GM19468 (cell line): Measurements from ENCODE around the gene ALG6.

Experiments
- ATAC-seq: cut with Tn5 transposase; IDR thresholded peaks from one replicate; pipeline ENCODE4 v1.9.1; 2021; ENCODE audit warnings: mild to moderate bottlenecking, moderate library complexity, moderate number of reproducible peaks; ENCODE audit not compliant: unreplicated experiment; ENCODE audit errors: extremely low read depth

The ALG6 gene

DNA sequence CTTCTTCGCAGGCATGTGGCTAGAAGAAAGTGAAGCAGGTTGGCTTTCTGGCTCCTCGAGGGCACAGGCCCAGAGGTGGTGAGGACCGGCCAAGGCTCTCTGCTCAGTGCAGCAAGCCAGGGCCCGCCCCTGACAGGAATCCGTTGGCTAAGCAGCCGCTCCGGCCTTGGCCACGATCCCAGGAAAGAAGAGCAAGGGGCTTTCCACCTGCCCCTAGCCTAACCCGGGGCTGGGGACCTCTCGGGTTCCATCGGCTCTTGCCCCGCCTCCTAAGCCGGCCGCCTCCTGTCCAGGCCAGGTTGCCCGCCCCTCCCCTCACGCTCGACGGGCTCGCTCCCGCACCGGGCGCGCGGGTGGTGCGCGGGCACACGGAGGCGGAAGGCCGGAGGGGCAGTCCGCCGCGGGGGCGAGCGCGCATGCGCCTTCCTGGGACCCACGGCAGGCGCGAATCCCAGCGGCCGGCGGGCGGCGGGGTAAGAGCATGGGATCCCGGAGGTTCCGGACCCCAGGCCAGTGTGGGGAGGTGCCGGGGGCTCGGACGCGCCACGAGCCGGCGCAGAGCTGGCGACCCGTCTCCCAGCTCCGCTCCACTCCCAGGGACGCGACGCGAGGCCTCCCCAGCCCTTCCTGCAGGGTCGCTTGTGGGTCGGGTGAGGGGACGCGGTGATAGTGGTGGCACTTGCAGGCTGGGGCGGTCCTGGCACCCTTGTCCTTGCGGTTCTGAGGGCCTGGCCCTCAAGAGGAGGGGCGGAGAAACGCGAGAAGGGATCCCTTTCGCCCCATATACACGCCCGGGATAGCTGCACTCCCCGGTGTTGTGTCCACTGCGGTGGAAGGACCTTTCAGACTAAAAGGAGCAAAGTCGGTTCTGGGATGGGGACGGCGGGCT is at the start of gene ALG6:
Gene ALG6, plus strand, starts transcription at position 413 of the 889 bp plus-strand sequence. CDS start 3,351 bp downstream, outside the sequence.
- ATAC-seq = peak; percentile 90

DNA sequence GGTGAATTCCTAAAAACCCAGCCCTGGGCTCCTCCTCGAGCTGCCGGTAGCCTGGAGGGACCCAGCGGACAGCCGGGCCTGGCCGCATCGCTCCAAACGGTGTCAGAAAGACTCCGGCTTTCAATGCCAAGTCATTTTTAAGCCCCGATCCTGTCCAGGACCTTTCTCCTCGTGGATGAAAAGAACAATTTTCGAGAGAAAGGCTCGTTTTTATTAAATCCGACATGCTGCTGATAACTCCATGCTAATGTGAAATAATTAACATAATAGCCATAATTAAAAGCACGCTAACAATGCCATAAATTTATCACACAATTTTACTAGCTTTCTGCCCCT is 49.6 kb upstream of the ALG6 start:
- no peak for ATAC-seq

DNA sequence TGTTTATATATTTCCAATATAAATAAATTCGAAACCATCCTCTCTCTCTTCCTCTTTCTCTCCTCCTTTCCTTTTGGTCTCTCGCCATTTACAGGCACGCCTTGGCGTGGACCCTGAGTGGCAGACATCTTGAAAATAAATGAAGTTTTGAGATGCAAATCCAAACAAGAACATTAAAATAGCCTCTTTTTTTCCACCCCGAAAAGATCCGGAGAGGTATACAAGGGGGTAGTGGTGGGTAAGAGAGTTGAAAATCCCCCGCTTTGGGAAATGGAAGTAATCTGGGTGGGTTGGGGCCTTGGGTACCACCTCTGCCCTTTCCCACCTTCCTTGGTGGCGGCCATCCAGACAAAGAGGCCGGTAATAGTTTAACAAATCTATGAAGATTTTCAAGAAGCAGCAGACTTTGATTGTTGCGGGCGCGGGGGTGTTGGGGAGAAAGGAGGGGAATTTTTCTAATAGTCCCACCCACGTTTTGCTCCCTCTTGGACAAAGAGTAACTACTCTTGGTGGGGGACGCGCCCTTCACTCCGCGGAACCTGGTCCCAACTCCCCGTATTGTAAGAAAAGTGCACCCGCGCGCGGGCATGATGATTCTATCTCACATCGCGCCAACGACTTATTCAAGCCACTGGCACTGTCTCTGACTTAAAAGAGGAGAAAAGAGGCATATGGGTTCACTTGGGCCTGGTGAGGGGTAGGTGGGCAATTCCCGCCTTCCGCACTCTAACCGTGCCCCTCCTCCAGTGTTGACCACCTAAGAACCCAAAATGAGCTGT is 49.0 kb upstream of the ALG6 start:
- no peak for ATAC-seq

DNA sequence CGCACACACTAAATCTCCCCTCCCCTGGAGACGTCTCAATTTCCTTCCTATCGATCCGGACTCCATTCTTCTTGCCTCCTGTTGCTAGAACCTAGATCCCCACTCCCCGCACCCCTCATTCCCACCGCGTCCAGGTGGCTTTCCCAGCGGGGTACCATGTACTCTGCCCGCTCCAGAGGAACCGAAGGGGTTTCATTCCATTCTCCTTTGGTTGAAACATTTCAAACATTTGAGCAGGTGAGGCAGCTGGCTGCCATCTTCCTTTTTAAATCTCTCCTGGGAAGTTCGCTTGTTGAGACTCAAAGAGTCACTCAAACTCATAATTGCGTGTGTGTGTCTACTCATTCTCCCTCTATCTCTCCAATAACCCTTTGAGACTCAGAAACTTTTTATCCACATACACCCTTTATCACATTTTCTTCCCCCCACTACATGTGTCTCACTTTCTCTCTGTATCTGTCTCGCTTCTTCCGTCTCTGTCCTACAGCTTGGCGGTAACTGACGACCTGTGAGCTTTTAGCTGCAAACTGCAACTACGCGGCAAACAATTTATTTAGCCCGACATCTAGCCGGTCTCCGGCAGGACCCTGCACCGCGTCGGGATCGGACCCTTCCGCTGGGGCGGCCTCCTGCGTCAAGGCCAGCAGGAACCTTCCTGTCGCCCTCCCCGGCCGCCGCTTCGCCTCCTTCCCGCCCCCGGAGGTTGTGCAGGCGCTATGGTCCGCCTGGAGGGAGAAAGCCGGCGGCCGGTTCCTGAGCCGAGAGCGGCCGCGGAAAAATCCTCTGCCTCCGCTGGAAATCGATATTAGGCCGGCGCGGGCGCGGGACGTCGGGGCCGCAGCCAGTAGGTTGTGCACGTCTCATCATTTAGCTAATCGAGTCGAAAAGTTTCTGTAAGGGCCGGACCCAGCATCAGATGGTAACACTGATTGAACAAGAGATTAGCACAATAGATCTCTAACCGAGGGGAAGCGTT is 48.1 kb upstream of the ALG6 start:
- ATAC-seq = no peak

- ATAC-seq = no peak
Measured at GRCh38 chr1:63320022-63320721, 47.3 kb upstream of the ALG6 start.

DNA sequence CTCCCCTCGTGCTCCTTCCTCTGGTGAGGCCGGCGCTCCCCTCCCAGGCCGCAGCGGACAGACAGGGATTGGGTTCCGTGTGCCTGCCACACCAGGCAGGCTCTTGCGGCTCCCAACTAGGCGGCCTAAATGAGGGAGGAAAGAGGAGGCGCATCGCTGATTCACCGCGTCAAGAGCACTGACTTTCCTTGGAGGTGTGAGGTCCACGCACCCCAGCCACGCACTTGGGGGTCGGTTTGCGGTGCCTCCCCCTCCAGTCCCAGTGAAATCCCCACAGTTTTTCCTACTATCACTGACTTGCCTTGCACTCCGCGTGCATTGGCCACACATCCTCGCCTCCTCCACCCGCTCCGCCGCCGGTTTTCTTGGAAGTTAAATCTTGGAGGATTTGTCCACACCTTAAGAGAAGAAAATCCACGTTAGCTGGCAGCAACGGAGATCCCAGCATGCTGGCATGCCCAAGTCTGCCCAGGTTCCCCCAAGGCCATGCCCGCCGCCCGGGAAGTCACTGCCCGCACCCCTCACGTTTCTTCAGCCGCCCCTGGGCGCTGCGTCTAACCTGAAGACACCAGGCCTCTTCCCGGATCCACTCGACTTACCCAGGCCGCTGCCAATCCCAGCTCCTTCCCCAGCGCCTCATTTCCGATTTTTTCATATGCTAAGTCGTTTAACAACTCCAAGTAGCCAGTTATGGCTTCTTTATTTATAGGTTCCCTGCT is 46.2 kb upstream of the ALG6 start:
- ATAC-seq = no peak

GRCh38 chr1:63321785-63322113 is 45.7 kb upstream of the ALG6 start:
- no peak for ATAC-seq

DNA sequence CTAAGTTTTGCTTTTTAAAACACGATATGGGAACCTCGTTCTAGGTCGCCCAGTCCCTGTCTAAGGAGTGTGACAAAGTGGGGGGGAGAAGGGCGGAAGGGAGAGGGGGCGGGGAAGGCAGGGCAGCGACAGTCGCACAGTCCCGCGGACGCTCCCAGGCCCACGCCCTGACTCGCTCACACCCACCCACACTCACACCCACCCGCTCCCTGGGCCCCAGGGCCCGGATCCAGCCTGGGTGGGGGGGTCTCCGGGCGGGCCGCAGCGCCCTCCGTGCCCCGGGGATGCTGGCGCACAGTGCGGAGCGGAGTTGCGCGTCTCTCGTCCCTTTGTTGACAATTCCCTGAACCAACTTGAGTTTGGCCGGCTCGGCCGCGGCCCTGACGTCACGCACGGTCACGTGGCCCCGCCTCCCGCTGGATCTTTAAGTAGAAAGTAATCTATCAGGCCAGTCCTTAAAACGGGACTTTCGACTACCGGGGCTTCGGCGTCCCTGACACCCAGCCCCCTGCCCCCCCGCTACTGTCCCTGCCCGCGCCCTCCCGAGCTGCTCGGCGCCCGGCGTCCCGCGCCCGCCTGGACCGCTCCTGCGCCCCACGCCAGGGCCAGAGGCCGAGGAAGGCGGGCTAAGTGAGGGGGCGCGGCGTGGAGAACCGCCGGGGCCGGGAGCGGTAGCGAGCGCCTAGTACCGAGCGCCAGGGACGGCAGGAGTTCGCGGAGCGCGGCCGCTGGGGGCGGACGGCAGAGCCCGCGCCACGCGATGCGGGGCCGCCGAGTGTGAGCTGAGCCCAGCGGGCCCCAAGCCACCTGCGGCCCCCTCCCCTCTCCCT is 45.1 kb upstream of the ALG6 start, which contains the start of gene FOXD3:
Gene FOXD3, plus strand, starts transcription at position 454 of the 830 bp plus-strand sequence. CDS start 492 bp downstream, outside the sequence.
- no peak for ATAC-seq

DNA sequence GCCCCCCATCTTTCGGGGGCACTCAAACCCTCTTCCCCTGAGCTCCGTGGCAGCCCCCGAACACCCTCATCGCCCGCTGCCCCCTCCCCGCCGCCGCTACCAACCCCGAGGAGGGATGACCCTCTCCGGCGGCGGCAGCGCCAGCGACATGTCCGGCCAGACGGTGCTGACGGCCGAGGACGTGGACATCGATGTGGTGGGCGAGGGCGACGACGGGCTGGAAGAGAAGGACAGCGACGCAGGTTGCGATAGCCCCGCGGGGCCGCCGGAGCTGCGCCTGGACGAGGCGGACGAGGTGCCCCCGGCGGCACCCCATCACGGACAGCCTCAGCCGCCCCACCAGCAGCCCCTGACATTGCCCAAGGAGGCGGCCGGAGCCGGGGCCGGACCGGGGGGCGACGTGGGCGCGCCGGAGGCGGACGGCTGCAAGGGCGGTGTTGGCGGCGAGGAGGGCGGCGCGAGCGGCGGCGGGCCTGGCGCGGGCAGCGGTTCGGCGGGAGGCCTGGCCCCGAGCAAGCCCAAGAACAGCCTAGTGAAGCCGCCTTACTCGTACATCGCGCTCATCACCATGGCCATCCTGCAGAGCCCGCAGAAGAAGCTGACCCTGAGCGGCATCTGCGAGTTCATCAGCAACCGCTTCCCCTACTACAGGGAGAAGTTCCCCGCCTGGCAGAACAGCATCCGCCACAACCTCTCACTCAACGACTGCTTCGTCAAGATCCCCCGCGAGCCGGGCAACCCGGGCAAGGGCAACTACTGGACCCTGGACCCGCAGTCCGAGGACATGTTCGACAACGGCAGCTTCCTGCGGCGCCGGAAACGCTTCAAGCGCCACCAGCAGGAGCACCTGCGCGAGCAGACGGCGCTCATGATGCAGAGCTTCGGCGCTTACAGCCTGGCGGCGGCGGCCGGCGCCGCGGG is 44.2 kb upstream of the ALG6 start:
- no peak for ATAC-seq

GRCh38 chr1:63323865-63324778 is 43.3 kb upstream of the ALG6 start:
- no peak for ATAC-seq

DNA sequence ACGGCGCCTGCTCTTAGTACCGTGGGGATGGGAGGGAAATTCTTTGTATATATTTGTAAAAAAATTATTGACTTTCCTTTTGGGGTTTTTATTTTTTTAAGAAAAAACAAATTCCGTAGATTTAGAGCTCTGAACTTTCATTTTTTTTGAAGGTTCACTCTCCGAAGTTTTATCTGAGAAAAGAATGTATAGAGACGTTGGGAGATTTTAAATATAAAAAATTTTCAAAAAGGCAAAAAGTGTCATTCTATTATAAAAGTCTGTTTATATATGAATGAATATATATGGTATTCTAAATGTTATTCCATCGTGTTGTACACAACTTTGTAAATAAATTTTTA is 42.7 kb upstream of the ALG6 start:
- ATAC-seq = no peak

GRCh38 chr1:63325279-63325985 is 42.0 kb upstream of the ALG6 start:
- no peak for ATAC-seq

DNA sequence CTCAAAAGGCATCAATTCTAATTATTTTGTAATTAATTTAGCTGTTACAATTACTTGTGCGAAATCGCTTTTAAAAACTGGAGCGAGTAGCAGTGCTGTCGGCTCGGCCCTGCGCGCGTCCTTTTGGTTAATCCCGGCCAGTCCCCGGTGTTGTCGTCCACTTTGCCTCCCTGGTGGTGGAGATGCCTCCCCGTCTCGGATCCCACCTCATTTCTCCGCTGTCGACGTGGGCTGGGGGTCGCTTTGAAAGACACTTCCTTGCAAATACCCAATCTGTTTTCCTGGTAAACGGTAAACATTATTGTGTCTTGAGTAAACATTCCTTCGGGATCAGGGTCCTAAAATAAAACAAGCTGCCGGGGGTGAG is 41.3 kb upstream of the ALG6 start:
- ATAC-seq = no peak

GRCh38 chr1:63326473-63327380 is 40.7 kb upstream of the ALG6 start:
- ATAC-seq = no peak
